GM12874 (cell line): ENCODE results near the gene ZNF132.

Experiments used
- TF ChIP-seq, protein P1 (sequence below): IDR thresholded peaks from 2 replicates; pipeline ENCODE4 v1.5.1; 2011; ENCODE audit warnings: low read depth, mild to moderate bottlenecking, control low read depth, low read length, moderate library complexity; ENCODE audit not compliant: insufficient read depth

ZNF132 gene

GRCh38 chr19:58439576-58440554 lies at the start of gene ZNF132:
ZNF132 (minus strand) TSS chr19:58440153; CDS start chr19:58439821, 332 bp downstream.
- TF ChIP-seq, protein P1, sequence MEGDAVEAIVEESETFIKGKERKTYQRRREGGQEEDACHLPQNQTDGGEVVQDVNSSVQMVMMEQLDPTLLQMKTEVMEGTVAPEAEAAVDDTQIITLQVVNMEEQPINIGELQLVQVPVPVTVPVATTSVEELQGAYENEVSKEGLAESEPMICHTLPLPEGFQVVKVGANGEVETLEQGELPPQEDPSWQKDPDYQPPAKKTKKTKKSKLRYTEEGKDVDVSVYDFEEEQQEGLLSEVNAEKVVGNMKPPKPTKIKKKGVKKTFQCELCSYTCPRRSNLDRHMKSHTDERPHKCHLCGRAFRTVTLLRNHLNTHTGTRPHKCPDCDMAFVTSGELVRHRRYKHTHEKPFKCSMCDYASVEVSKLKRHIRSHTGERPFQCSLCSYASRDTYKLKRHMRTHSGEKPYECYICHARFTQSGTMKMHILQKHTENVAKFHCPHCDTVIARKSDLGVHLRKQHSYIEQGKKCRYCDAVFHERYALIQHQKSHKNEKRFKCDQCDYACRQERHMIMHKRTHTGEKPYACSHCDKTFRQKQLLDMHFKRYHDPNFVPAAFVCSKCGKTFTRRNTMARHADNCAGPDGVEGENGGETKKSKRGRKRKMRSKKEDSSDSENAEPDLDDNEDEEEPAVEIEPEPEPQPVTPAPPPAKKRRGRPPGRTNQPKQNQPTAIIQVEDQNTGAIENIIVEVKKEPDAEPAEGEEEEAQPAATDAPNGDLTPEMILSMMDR = no peak

- TF ChIP-seq, protein P1 = no peak
Observed at GRCh38 chr19:58483776-58484175, 43.8 kb upstream of the ZNF132 start.

DNA sequence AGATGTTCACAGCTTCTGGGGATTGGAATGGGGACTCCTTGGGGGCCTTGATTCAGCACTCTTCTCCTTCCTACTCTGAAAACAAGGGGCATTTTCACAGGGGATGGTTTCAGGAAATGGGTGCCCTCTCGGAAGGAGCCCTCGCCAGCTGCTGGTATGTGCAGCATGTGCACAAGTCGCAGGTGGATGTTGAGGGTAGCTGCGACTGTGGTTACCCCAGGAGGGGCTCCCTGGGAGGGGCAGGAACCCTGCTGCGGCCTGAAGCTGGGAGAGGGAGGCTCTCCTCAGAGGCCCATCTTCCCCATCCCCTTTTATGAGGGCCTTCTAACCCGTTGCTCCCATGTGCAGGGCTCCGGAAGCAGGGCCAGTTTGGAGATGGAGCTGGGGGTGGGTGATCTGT lies 42.4 kb upstream of the ZNF132 start:
- TF ChIP-seq, protein P1 = no peak

- TF ChIP-seq, protein P1 = no peak
Observed at GRCh38 chr19:58480831-58481230, 40.9 kb upstream of the ZNF132 start.

DNA sequence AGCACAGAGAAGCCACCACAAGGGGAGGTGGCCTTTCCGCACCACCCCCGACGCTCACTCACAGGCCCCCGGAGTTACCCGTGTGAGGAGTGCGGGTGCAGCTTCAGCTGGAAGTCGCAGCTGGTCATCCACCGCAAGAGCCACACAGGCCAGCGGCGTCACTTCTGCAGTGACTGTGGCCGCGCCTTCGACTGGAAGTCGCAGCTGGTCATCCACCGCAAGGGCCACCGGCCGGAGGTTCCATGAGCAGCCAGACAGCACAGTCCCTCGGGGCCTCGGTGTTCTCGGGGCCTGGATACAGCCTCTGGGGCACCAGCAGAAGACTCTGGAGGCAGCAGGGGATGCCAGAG lies 40.5 kb upstream of the ZNF132 start:
- TF ChIP-seq, protein P1 = no peak

GRCh38 chr19:58479736-58480480 lies 40.0 kb upstream of the ZNF132 start:
- TF ChIP-seq, protein P1 = no peak

DNA sequence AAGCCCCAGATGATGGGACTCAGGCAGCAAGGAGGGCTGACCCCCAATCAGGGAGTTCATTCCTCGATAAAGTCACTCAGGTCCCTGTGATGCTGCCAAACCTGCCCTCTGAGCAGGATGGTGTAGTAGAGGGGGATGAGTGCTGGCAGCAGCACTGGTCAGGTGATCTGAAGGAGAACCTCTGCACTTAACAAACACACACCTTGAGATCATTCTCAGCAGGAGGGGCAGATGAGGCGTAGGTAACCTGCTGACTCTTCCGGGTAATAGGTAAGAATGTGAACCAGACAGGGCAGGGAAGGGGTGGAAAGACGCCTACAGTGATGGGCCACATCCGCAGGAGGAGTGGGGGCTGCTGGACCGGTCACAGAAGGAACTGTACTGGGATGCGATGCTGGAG lies 39.4 kb upstream of the ZNF132 start:
- TF ChIP-seq, protein P1 = no peak
